ENCODE measurements around the gene TOP2B. TPM values are rescaled to one million over a fixed set of nuclear protein-coding genes. Genes with fewer than 3 reads are reported as not detected.

Gene TOP2B
- total RNA-seq, 1 experiment from 2014 or later: 63.1 TPM

- Histone ChIP-seq H3K36me3 (ENCODE audit: control insufficient read depth, insufficient read depth, low read length) (no peaks in the 10 kb centered on the region), H3K9me3 (ENCODE audit: control insufficient read depth, insufficient read depth, low read depth, low read length) (no peaks in the 10 kb centered on the region), H3K27me3 (ENCODE audit: control insufficient read depth, insufficient read depth, low read length) (peaks cover 3% of the 10 kb centered on the region; the same call in 1 of the 2 replicates), H3K27ac (ENCODE audit: low read length) (no peak overlapping the region), H3K4me3 (ENCODE audit: low read depth in 2 of 2, low read length in 2 of 2) (no peak overlapping the region), H3K4me1 (ENCODE audit: control insufficient read depth, insufficient read depth, low read length) (no peaks in the 10 kb centered on the region)
- no peak for DNase-seq (ENCODE audit: low read depth, low spot score)
- ChIA-PET CTCF (no interaction called here), POLR2A (no interaction called here)
- in situ Hi-C loops (cut with HindIII; ENCODE audit: low pct_unique_long_range_greater_than_20kb, low sequenced_read_pairs) (no loop called here), intact Hi-C loops (cut with micrococcal nuclease; ENCODE audit: unreplicated experiment) (no loop called here)
- no peak for ATAC-seq
- BruUV-seq (replicated peaks): no TSS peak
- TF ChIP-seq REST (IDR thresholded peaks at IDR 0.05; ENCODE audit: insufficient read depth in 1 of 2, low read depth in 2 of 2, low read length in 1 of 2) (no peak), SIN3A (IDR thresholded peaks at IDR 0.05; ENCODE audit: borderline replicate concordance, insufficient read depth, low read depth, low read length) (no peak), POLR2AphosphoS5 (IDR thresholded peaks at IDR 0.05; ENCODE audit: low read depth, low read length) (no peak), CTCF (IDR thresholded peaks at IDR 0.05) (no peak), TCF7L2 (IDR thresholded peaks at IDR 0.05; ENCODE audit: low read depth, low read length) (no peak)
These were observed 26.2 kb upstream of the TOP2B start for GRCh38 chr3:25690768-25691533.

DNA sequence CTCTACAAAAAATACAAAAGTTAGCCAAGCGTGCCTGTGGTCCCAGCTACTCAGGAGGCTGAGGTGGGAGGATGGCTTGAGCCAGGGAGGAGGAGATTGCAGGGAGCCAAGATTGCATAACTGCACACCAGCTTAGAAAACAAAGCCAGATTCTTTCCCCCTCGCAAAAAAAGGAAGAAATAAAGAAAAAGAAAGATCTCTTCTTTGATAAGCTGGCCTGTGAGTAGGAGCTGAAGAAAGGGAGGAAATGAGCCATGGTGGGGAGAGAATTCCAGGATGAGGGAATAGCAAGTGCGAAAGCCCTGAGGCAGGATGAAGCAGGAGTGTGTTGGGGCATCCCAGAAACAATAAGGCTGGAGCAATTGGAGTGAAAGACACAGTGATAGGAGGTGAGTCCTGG lies 24.5 kb upstream of the TOP2B start:
- intact Hi-C loops (cut with micrococcal nuclease; ENCODE audit: unreplicated experiment): no loop called here
- DNase-seq (ENCODE audit: low read depth, low spot score) (no peak), ATAC-seq (no peak)
- Histone ChIP-seq H3K9me3 (ENCODE audit: control insufficient read depth, insufficient read depth, low read depth, low read length) (no peaks in the 10 kb centered on the region), H3K4me1 (ENCODE audit: control insufficient read depth, insufficient read depth, low read length) (no peaks in the 10 kb centered on the region), H3K36me3 (ENCODE audit: control insufficient read depth, insufficient read depth, low read length) (no peaks in the 10 kb centered on the region), H3K27ac (ENCODE audit: low read length) (no peak overlapping the region), H3K4me3 (ENCODE audit: low read depth in 2 of 2, low read length in 2 of 2) (no peak overlapping the region), H3K27me3 (ENCODE audit: control insufficient read depth, insufficient read depth, low read length) (peaks cover 3% of the 10 kb centered on the region; the same call in 1 of the 2 replicates)
- no TSS peak for BruUV-seq (replicated peaks)
- ChIA-PET POLR2A (no interaction called here), CTCF (no interaction called here)
- in situ Hi-C loops (cut with HindIII; ENCODE audit: low pct_unique_long_range_greater_than_20kb, low sequenced_read_pairs): no loop called here
- TF ChIP-seq CTCF (IDR thresholded peaks at IDR 0.05): no peak
- no peak for TF ChIP-seq POLR2AphosphoS5 (IDR thresholded peaks at IDR 0.05; ENCODE audit: low read depth, low read length)
- no peak for TF ChIP-seq REST (IDR thresholded peaks at IDR 0.05; ENCODE audit: insufficient read depth in 1 of 2, low read depth in 2 of 2, low read length in 1 of 2)
- no peak for TF ChIP-seq TCF7L2 (IDR thresholded peaks at IDR 0.05; ENCODE audit: low read depth, low read length)
- TF ChIP-seq SIN3A (IDR thresholded peaks at IDR 0.05; ENCODE audit: borderline replicate concordance, insufficient read depth, low read depth, low read length): no peak

Data from Panc1 (cell line).